Sigmoid colon (tissue), 7 donors: ENCODE data around the gene LRP1B. TPM values are rescaled to one million over a fixed set of nuclear protein-coding genes. Genes with fewer than 3 reads are reported as not detected.

Source experiments
- DNase-seq: peaks from one replicate; pipeline ENCODE4 v3.0.0-alpha.2; 2019
- H3K27ac ChIP-seq, 4 donors: fragments of 200-600 bp; sonication (generic); one replicate each; pipeline ENCODE4 v1.5.1; 2016 to 2019; ENCODE audit warnings: mild to moderate bottlenecking in 1 of 4
- H3K27me3 ChIP-seq, 3 donors: fragments of 200-600 bp; sonication (generic); one replicate each; pipeline ENCODE4 v1.5.1; 2019; ENCODE audit warnings: mild to moderate bottlenecking in 1 of 3
- H3K36me3 ChIP-seq, 4 donors: fragments of 200-600 bp; sonication (generic); one replicate each; pipeline ENCODE4 v1.5.1; 2016 to 2019
- H3K4me1 ChIP-seq, 4 donors: fragments of 200-600 bp; sonication (generic); one replicate each; pipeline ENCODE4 v1.5.1; 2017 to 2019
- H3K4me3 ChIP-seq, 4 donors: fragments of 200-600 bp; sonication (generic); one replicate each; pipeline ENCODE4 v1.5.1; 2017 to 2019; ENCODE audit warnings: mild to moderate bottlenecking in 2 of 4, moderate library complexity in 1 of 4
- H3K9me3 ChIP-seq, 4 donors: fragments of 200-600 bp in 3 of 4; sonication (generic) in 3 of 4; one replicate each; pipeline versions ENCODE4 v1.5.1 to v1.6.1; 2013 to 2019
- EP300 ChIP-seq, 4 donors: sonication (generic); formaldehyde crosslinking; IDR thresholded peaks; one replicate each; pipeline ENCODE4 v1.6.1; 2017; ENCODE audit warnings: antibody characterized with exemption in 4 of 4
- POLR2A ChIP-seq, 2 donors: fragments of 450-650 bp; IDR thresholded peaks; one replicate each; pipeline ENCODE4 v1.6.1; 2016; ENCODE audit warnings: antibody characterized with exemption in 2 of 2, mild to moderate bottlenecking in 2 of 2, moderate library complexity in 2 of 2
- POLR2AphosphoS5 ChIP-seq, 4 donors: sonication (generic); formaldehyde crosslinking; IDR thresholded peaks; one replicate each; pipeline ENCODE4 v1.6.1; 2017; ENCODE audit warnings: antibody characterized with exemption in 4 of 4
- WGBS, 2 donors: extraction: QIAGEN DNeasy Blood & Tissue Kit; methylation state at CpG; one replicate each; pipeline ENCODE4 v1.1.7; 2013; 5-methylcytosine and 5-hydroxymethylcytosine counted together
- intact Hi-C: fragments of 100-400 bp; cut with DNase I; formaldehyde crosslinking; loops from one replicate; pipeline ENCODE4 v1.15.1; 2023
- polyA plus RNA-seq, 3 donors: library from polyadenylated mRNA; stranded (reverse); fragments of 200-250 nt; gene quantifications; one replicate each; pipeline ENCODE4 v1.2.3, GENCODE V29; 2013
- total RNA-seq, 4 donors: library from RNA; depleted of rRNA; stranded (reverse); fragments of >200 nt; gene quantifications; one replicate each; pipeline ENCODE4 v1.1.0, GENCODE V29; 2016
- TF ChIP-seq, protein P1 (sequence below), 4 experiments: fragments of 450-650 bp in 3 of 4; fragments of 200-600 bp in 1 of 4; IDR thresholded peaks; one replicate each; pipeline ENCODE4 v1.5.1; 2016 to 2019; ENCODE audit warnings: antibody characterized with exemption in 4 of 4, mild to moderate bottlenecking in 3 of 4, moderate library complexity in 2 of 4
- donor health status: healthy with polysubstance abuse.
- donor health status: Bipolar disorder and iron deficiency.
- donor health status: healthy.

Gene LRP1B
- total and polyA plus RNA-seq, 7 donors, result 0.06 to 5.1 (median 2.0) TPM; not detected in 1

DNA sequence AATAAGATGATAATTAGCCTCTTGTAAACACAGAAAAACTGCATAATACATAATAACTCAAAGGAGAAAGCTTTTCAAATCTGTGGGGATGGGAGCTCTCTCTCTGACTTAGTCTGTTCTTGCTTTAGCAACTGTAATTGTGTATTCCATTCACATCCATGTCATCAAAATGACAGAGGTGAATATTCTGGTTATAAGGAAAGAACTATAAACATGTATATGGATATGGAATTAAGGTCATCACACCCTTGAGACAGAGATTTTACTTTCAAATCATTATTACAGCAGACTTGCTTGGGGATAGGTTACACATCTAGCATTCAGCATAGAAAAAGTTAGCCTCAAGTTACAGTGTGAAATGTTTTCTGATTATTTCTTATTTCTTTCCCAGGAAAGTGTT, 497.7 kb downstream of the LRP1B start:
- no peak for DNase-seq
- H3K4me3 ChIP-seq, result no peak overlapping the region
- TF ChIP-seq POLR2A (IDR thresholded peaks at IDR 0.05) (no peak), POLR2AphosphoS5 (IDR thresholded peaks at IDR 0.05) (no peak), EP300 (IDR thresholded peaks at IDR 0.05) (no peak)
- TF ChIP-seq, protein P1, sequence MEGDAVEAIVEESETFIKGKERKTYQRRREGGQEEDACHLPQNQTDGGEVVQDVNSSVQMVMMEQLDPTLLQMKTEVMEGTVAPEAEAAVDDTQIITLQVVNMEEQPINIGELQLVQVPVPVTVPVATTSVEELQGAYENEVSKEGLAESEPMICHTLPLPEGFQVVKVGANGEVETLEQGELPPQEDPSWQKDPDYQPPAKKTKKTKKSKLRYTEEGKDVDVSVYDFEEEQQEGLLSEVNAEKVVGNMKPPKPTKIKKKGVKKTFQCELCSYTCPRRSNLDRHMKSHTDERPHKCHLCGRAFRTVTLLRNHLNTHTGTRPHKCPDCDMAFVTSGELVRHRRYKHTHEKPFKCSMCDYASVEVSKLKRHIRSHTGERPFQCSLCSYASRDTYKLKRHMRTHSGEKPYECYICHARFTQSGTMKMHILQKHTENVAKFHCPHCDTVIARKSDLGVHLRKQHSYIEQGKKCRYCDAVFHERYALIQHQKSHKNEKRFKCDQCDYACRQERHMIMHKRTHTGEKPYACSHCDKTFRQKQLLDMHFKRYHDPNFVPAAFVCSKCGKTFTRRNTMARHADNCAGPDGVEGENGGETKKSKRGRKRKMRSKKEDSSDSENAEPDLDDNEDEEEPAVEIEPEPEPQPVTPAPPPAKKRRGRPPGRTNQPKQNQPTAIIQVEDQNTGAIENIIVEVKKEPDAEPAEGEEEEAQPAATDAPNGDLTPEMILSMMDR (IDR thresholded peaks at IDR 0.05), result no peak
- no peaks in the 10 kb centered on the region for H3K36me3 ChIP-seq
- H3K9me3 ChIP-seq, result no peaks in the 10 kb centered on the region
- no peaks in the 10 kb centered on the region for H3K4me1 ChIP-seq
- no peak overlapping the region for H3K27ac ChIP-seq
- intact Hi-C loops, result no loop called here
- no peaks in the 10 kb centered on the region for H3K27me3 ChIP-seq

DNA sequence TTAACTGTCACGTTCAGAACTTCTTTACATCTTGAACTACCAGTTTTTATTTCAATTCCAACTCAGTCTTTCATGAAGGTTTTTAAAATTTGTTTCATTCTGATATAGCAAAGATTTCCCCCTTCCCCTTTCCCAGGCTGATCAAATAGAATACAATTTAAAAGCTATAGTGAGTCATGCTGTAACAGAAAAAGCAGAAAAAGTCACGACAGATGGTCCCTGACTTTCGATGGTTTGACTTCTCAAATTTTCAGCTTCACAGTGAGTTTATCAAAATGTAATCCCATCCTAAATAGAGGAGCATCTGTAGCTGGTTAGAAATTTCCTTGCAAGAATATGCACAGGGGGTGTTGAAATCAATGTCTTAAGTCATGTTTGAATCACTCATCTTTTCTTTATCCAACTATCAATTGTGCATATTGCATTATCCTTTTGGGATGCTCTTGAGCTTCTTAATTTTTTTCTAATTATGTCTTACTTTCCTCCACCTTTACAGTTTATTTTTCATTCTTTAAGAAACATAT, 500.3 kb downstream of the LRP1B start:
- TF ChIP-seq POLR2AphosphoS5 (IDR thresholded peaks at IDR 0.05), result no peak
- TF ChIP-seq EP300 (IDR thresholded peaks at IDR 0.05), result no peak
- TF ChIP-seq, protein P1 (IDR thresholded peaks at IDR 0.05), result no peak
- TF ChIP-seq POLR2A (IDR thresholded peaks at IDR 0.05), result no peak

DNA sequence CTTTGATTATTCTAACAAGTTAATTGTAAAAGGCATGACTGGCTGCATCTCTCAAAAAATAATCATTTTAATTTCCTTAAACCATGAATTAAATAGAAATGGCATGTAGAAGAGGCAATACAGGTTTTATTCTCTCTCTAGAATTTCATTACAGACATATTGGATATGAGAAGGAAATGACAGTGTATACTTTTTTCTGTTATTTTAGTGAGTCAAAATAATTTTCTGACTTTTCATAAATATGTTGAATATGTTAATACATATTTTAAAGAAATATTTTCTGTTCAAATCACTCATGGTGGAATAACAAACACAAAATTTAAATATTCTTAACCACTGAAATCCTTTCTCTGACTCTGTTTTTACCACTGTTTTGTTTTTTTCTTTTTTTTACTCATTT, 510.4 kb downstream of the LRP1B start:
- Histone ChIP-seq H3K9me3 (no peaks in the 10 kb centered on the region), H3K36me3 (no peaks in the 10 kb centered on the region), H3K4me3 (no peak overlapping the region), H3K27me3 (no peaks in the 10 kb centered on the region), H3K4me1 (no peaks in the 10 kb centered on the region), H3K27ac (no peak overlapping the region)
- TF ChIP-seq, protein P1 (IDR thresholded peaks at IDR 0.05), result no peak
- TF ChIP-seq POLR2A (IDR thresholded peaks at IDR 0.05) (no peak), POLR2AphosphoS5 (IDR thresholded peaks at IDR 0.05) (no peak), EP300 (IDR thresholded peaks at IDR 0.05) (no peak)
- no peak for DNase-seq
- intact Hi-C loops, result no loop called here

More for the DNA sequence above, 500.3 kb downstream of the LRP1B start:
- intact Hi-C loops, result no loop called here
- no peak overlapping the region for H3K27ac ChIP-seq
- H3K4me3 ChIP-seq, result no peak overlapping the region
- 65 to 73% methylated on average over 3 of the region's 3 CpGs for WGBS, 2 donors
- no peaks in the 10 kb centered on the region for H3K9me3 ChIP-seq
- no peak for DNase-seq
- no peaks in the 10 kb centered on the region for H3K27me3 ChIP-seq
- H3K4me1 ChIP-seq, result no peaks in the 10 kb centered on the region
- H3K36me3 ChIP-seq, result no peaks in the 10 kb centered on the region

DNA sequence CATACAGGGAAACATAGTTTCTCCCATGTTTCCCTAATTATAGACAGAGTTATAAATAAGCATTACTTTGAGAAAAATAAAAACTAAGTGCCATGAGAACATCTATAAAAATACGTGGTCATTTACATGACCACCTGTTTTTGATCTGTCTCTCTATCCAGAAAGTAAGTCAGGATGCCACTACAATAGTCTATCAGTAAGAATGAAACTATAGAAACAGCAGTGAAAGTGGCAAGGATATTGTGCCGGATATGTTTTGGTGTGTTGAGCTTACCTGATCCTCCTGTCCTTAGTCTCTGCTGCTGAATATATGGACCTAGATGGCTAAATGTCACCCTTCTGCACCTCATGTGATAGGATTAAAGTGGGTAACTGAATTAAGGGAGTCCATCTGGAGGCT, 512.4 kb downstream of the LRP1B start:
- Histone ChIP-seq H3K36me3 (no peaks in the 10 kb centered on the region), H3K4me3 (no peak overlapping the region), H3K27ac (no peak overlapping the region), H3K9me3 (no peaks in the 10 kb centered on the region), H3K4me1 (no peaks in the 10 kb centered on the region), H3K27me3 (no peaks in the 10 kb centered on the region)
- intact Hi-C loops, result no loop called here
- TF ChIP-seq, protein P1 (IDR thresholded peaks at IDR 0.05), result no peak
- no peak for TF ChIP-seq POLR2AphosphoS5 (IDR thresholded peaks at IDR 0.05)
- TF ChIP-seq EP300 (IDR thresholded peaks at IDR 0.05), result no peak
- DNase-seq, result no peak
- WGBS, 2 donors, result 60 to 82% methylated on average over 2 of the region's 2 CpGs

DNA sequence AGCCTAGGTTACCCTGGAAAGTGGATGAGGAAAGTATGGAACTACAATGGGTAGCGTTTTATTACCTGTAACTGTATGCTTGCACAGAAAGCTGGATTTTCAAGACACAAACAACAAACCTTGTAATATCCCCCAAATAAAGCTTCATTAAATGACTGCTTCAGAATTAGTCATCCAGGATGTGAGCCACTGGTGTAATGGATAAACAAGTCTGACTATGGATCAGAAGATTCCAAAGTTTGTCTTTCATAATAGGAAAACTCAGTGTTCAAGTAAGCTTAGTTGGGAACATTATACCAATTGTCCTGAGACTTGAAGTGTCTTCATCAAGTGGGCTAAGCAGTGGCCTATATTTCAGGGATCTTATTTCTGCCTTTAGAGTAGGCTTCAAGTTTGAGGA, 518.8 kb downstream of the LRP1B start:
- no peak overlapping the region for H3K27ac ChIP-seq
- no peaks in the 10 kb centered on the region for H3K36me3 ChIP-seq
- H3K4me1 ChIP-seq, result peaks cover 0 to 7% (median 0%) of the 10 kb centered on the region in 4 donors
- intact Hi-C loops, result no loop called here
- no peaks in the 10 kb centered on the region for H3K27me3 ChIP-seq
- H3K4me3 ChIP-seq, result no peak overlapping the region
- TF ChIP-seq POLR2AphosphoS5 (IDR thresholded peaks at IDR 0.05) (no peak), POLR2A (IDR thresholded peaks at IDR 0.05) (no peak), EP300 (IDR thresholded peaks at IDR 0.05) (no peak)
- TF ChIP-seq, protein P1 (IDR thresholded peaks at IDR 0.05), result no peak
- WGBS, 2 donors, result 66 to 79% methylated on average over 1 of the region's 1 CpG
- H3K9me3 ChIP-seq, result no peaks in the 10 kb centered on the region
- no peak for DNase-seq
